BLaER1 treated with 17β-estradiol and CSF1 and Interleukin-3, amounts not matched to agents 10 nM and 100 nM (cell line): ENCODE measurements around the gene DHX16.

ENCODE experiments used
- H3K27ac ChIP-seq, 11 experiments: shearing (Covaris generic); formaldehyde crosslinking; 2 replicates each; pipeline ENCODE4 v1.8.1; 2022
- H3K27me3 ChIP-seq, 11 experiments: shearing (Covaris generic); formaldehyde crosslinking; 2 replicates each; pipeline ENCODE4 v1.8.1; 2022
- H3K36me3 ChIP-seq, 11 experiments: shearing (Covaris generic); formaldehyde crosslinking; 2 replicates each; pipeline ENCODE4 v1.8.1; 2022
- H3K4me1 ChIP-seq, 10 experiments: shearing (Covaris generic); formaldehyde crosslinking; 2 replicates each; pipeline ENCODE4 v1.8.1; 2022
- H3K4me2 ChIP-seq, 11 experiments: shearing (Covaris generic); formaldehyde crosslinking; 2 replicates each; pipeline ENCODE4 v1.8.1; 2022
- H3K4me3 ChIP-seq, 10 experiments: shearing (Covaris generic); formaldehyde crosslinking; 2 replicates each; pipeline ENCODE4 v1.8.1; 2022
- H3K9ac ChIP-seq, 11 experiments: shearing (Covaris generic); formaldehyde crosslinking; 2 replicates each; pipeline ENCODE4 v1.8.1; 2022
- H3K9me3 ChIP-seq, 11 experiments: shearing (Covaris generic); formaldehyde crosslinking; replicated peaks in 1 of 11; 2 replicates each; pipeline ENCODE4 v1.8.1; 2022
- H4K20me1 ChIP-seq, 11 experiments: shearing (Covaris generic); formaldehyde crosslinking; 2 replicates each; pipeline ENCODE4 v1.8.1; 2022
- Cebpa-rat ChIP-seq, 11 experiments: shearing (Covaris generic); IDR thresholded peaks; 2 replicates each; pipeline ENCODE4 v1.8.1; 2022

DHX16 gene

DNA sequence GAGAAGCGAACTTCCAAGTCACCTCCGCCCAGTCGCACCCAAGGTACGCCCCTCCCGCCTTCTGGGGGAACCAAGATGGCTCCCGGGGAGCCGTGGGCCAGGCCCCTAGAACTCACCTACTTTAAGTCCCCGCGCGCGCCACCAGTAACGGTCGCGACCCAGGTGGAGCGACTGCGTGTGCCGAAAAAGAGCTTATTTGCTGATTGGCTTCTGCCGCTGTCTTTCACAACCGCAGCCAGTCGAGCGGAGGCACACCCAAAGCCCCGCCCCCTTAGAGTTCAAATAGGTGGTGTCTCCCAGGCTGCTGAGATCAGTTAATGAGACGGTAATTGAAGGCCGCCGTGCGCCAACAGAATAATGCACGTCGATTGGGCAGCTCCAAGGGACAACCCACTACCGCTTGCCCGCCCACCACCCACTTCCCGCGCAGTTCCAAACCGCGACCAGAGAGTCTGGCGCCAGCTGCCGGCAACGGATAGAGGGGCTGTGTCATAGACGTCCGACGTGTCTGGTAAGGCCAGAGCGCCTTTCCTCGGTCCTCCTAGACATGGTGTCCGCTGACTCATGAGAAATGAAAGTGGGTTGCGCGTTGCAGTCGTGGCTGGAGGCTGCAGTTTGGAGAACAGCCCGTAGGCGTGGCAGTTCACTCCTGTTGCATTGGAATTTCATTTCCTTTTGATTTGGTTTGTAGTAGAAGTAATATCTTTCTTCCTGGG is 44.5 kb upstream of the DHX16 start, which contains the start of gene MDC1:
Gene MDC1 (minus strand): TSS at position 153 of the 716 bp plus-strand sequence. CDS start 2,106 bp downstream, outside the sequence.
- H3K27ac ChIP-seq = peak within 1 kb of the TSS; percentile 76 to 100 (median 98)
- TF ChIP-seq Cebpa-rat (IDR thresholded peaks at IDR 0.05) = no peak

DNA sequence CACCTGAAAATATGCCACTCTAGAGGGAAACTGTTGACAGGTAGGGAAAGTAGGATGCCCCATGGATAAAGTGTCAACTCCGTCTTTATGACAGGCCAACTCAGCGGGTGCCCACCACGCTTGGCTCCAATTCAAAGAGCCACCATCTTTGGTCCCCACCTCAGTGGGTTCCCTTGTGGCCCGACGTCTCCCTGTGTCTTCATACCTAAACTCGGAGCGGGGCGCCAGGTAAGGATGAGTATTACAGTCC is 44.0 kb upstream of the DHX16 start:
- Histone ChIP-seq H3K4me3 (peak overlapping the region; percentile 66 to 97 (median 70)), H3K27me3 (no peaks in the 10 kb centered on the region), H3K9me3 (no peaks in the 10 kb centered on the region; a peak in 1 of 22 replicates), H3K36me3 (peaks cover 31 to 42% (median 40%) of the 10 kb centered on the region in 11 experiments), H3K9ac (peak overlapping the region; percentile 83 to 94 (median 87)), H3K4me1 (peaks cover 44 to 60% (median 51%) of the 10 kb centered on the region in 10 experiments), H3K27ac (peak overlapping the region; percentile 76 to 100 (median 96)), H3K4me2 (peak overlapping the region; percentile 82 to 95 (median 89)), H4K20me1 (peaks cover 4 to 5% (median 5%) of the 10 kb centered on the region in 11 experiments)
- TF ChIP-seq Cebpa-rat (IDR thresholded peaks at IDR 0.05) = no peak

More for the DNA sequence above, 44.5 kb upstream of the DHX16 start, which contains the start of gene MDC1:
- H3K27me3 ChIP-seq = no peaks in the 10 kb centered on the region
- H3K9me3 ChIP-seq = no peaks in the 10 kb centered on the region; a peak in 1 of 22 replicates
- H3K9ac ChIP-seq = peak within 1 kb of the TSS; percentile 83 to 100 (median 98)
- peaks cover 9 to 10% (median 10%) of the 10 kb centered on the region in 11 experiments for H4K20me1 ChIP-seq
- peaks cover 30 to 42% (median 40%) of the 10 kb centered on the region in 11 experiments for H3K36me3 ChIP-seq
- peaks cover 39 to 55% (median 46%) of the 10 kb centered on the region in 10 experiments for H3K4me1 ChIP-seq
- peak within 1 kb of the TSS; percentile 85 to 96 (median 92) for H3K4me2 ChIP-seq
- peak within 1 kb of the TSS; percentile 67 to 98 (median 90) for H3K4me3 ChIP-seq

DNA sequence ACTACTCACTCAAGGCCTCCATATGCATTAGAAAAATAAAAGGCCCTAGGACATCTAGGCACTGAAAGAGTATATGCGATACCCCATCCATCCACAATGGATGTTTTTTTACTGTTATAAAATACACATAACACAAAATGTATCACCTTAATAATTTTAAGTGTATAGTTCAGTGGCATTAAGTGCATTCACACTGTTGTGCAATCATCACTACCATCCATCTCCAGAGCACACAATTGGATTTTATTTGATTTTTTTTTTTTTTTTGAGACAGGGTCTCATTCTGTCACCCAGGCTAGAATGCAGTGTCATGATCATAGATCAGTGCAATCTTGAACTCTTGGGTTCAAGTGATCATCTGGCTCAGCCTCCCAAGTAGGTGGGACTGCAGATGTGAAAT is 41.5 kb upstream of the DHX16 start:
- H3K27ac ChIP-seq = no peak overlapping the region
- no peak overlapping the region for H3K4me3 ChIP-seq
- H4K20me1 ChIP-seq = no peaks in the 10 kb centered on the region
- peak overlapping the region in 2 of 11 experiments; percentile 19 to 64; a peak in 3 of 22 replicates for H3K4me2 ChIP-seq
- H3K9ac ChIP-seq = no peak overlapping the region
- peaks cover 53 to 63% (median 61%) of the 10 kb centered on the region in 11 experiments for H3K36me3 ChIP-seq
- no peaks in the 10 kb centered on the region for H3K9me3 ChIP-seq
- H3K4me1 ChIP-seq = peaks cover 48 to 62% (median 52%) of the 10 kb centered on the region in 10 experiments
- TF ChIP-seq Cebpa-rat (IDR thresholded peaks at IDR 0.05) = 0 out of 22 replicates have a peak, but pooled peaks of 1 of the 11 experiments have one; percentile 12
- no peaks in the 10 kb centered on the region for H3K27me3 ChIP-seq

DNA sequence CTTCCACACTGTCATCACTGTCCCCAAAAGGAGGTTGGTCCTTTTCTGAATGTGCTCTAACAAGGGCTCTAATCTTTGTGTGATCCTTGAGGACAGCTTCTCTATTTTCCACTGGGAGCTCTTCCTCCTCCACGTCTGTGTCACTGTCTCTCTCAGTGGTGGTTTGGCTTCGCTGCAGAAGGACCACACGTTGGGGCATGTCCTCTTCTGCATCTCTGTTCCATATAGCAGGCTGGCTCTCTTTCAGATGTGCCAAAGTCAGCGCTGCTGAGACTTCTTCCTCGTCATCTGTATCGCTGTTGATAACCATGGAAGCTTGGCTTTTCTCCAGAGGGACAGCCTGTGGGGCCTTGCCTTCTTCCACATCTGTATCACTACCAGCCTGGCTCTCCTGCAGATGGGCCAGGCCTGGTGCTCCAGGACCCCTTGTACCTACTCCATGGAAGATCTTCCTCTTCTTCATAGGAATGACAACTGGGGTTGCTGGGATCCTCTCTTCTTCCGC is 39.7 kb upstream of the DHX16 start:
- H3K4me1 ChIP-seq = peaks cover 32 to 46% (median 38%) of the 10 kb centered on the region in 10 experiments
- no peaks in the 10 kb centered on the region for H4K20me1 ChIP-seq
- peaks cover 66 to 81% (median 78%) of the 10 kb centered on the region in 11 experiments for H3K36me3 ChIP-seq
- peak overlapping the region; percentile 22 to 65 (median 52) for H3K4me2 ChIP-seq
- H3K9ac ChIP-seq = peak overlapping the region in 4 of 11 experiments; percentile 32 to 46 (median 38); a peak in 4 of 22 replicates
- no peak overlapping the region for H3K4me3 ChIP-seq
- TF ChIP-seq Cebpa-rat (IDR thresholded peaks at IDR 0.05) = no peak
- no peaks in the 10 kb centered on the region for H3K27me3 ChIP-seq
- H3K9me3 ChIP-seq = no peaks in the 10 kb centered on the region
- peak overlapping the region in 5 of 11 experiments; percentile 1 to 33 (median 28); a peak in 6 of 22 replicates for H3K27ac ChIP-seq

DNA sequence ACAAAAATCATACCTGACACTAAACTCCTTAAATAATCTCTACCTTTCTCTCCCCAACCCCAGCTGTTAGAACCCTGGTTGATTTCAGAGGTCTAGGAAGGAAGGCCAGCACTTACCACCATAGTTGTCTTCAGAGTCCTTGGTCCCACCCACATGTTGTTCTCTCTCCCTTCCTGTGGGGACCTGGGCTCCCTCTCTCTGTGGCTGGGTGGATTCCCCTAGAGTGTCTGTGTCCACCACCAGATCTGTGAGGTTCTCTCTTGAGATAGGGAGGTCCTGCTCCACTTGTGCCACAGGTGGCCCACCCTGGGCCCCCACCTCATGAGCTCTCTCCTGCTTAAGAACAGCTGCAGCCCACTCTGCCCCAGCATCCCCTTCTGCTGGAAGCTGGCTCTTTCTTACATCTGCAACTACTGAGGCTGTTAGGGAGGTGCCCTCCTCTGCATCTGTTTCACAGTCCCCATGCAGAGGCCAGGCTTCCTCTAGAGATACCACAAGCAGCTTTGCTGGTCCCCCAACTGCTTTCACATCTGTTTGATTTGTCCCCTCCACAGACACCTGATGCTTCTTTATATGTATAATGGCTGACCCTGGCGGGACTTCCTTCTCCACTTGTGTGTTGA is 39.1 kb upstream of the DHX16 start:
- no peak for TF ChIP-seq Cebpa-rat (IDR thresholded peaks at IDR 0.05)
- peaks cover 72 to 87% (median 85%) of the 10 kb centered on the region in 11 experiments for H3K36me3 ChIP-seq
- peak overlapping the region; percentile 22 to 65 (median 52) for H3K4me2 ChIP-seq

DNA sequence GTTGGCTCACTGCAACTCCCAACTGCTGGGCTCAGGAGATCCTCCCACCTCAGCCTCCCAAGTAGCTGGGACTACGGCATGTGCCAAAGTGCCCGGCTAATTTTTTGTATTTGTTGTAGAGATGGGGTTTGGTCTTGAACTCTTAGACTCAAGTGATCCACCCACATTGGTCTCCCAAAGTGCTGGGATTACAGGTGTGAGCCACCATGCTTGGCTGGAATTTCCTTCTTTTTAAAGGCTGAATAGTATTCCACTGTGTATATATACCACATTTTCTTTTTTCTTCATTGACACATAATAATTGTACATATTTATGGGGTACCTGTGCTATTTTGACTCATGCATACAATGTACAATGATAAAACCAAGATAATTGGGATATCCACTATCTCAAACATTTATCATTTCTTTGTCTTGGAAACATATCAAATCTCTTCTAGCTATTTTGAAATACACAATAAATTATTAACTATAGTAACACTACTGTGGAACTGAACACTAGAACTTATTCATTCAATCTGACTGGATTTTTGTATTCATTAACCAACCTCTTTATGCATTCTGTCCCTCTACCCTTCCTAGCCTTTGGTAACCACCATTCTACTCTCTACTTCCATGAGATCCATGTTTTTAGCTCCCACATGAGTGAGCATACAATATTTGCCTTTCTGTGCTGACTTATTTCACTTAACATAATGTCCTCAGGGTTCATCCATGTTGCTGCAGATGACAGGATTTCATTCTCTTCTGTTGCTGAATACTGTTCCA is 36.5 kb upstream of the DHX16 start:
- Histone ChIP-seq H3K9me3 (no peaks in the 10 kb centered on the region), H3K27ac (no peak overlapping the region), H4K20me1 (no peaks in the 10 kb centered on the region), H3K36me3 (peaks cover 84 to 100% (median 97%) of the 10 kb centered on the region in 11 experiments), H3K9ac (no peak overlapping the region), H3K4me3 (no peak overlapping the region), H3K4me2 (no peak overlapping the region), H3K4me1 (peaks cover 18 to 29% (median 25%) of the 10 kb centered on the region in 10 experiments), H3K27me3 (no peaks in the 10 kb centered on the region)
- TF ChIP-seq Cebpa-rat (IDR thresholded peaks at IDR 0.05) = no peak

More for the DNA sequence above, 39.1 kb upstream of the DHX16 start:
- peak overlapping the region in 5 of 11 experiments; percentile 18 to 33 (median 28); a peak in 8 of 22 replicates for H3K27ac ChIP-seq
- H3K27me3 ChIP-seq = no peaks in the 10 kb centered on the region
- peak overlapping the region in 4 of 11 experiments; percentile 37 to 46 (median 40); a peak in 7 of 22 replicates for H3K9ac ChIP-seq
- no peak overlapping the region for H3K4me3 ChIP-seq
- no peaks in the 10 kb centered on the region for H3K9me3 ChIP-seq
- H4K20me1 ChIP-seq = no peaks in the 10 kb centered on the region
- H3K4me1 ChIP-seq = peaks cover 32 to 46% (median 38%) of the 10 kb centered on the region in 10 experiments

DNA sequence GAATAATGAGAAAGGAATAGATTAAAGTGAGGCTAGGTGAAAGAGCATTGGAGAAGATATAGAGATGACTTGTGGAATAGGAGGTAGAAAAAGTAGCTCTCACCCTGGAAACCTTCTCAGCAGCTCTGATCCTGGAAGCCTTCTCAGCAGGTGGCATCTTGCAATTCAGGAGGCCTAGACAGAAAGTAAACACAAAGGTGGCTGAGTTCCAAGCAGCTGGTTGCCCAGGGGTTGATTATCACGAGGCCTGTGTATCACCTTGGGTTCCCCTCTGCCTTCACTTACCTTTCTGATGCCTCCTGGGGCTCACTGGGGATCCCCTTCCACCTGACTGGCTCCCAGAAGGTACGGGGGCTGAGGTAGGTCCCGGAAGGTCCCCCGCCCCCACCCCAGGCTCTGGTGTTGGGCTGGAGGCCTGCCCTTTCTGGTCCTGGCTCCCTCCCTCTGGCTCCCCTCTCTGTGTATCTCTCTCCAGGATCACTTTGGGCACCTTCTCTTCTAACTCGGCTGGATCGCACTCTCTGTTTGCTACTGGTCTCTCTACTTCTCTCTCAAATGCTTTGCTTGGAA is 34.6 kb upstream of the DHX16 start:
- no peaks in the 10 kb centered on the region for H3K9me3 ChIP-seq
- H3K9ac ChIP-seq = peak overlapping the region in 2 of 11 experiments; percentile 5 to 23; a peak in 2 of 22 replicates
- no peak overlapping the region for H3K4me2 ChIP-seq
- no peaks in the 10 kb centered on the region; a peak in 1 of 22 replicates for H4K20me1 ChIP-seq
- TF ChIP-seq Cebpa-rat (IDR thresholded peaks at IDR 0.05) = no peak
- 0 out of 22 replicates have a peak overlapping the region, but pooled peaks of 1 of the 11 experiments have one; percentile 2 for H3K27ac ChIP-seq
- H3K4me1 ChIP-seq = peaks cover 10 to 23% (median 16%) of the 10 kb centered on the region in 10 experiments
- peaks cover 83 to 100% (median 97%) of the 10 kb centered on the region in 11 experiments for H3K36me3 ChIP-seq
- no peak overlapping the region for H3K4me3 ChIP-seq
- no peaks in the 10 kb centered on the region for H3K27me3 ChIP-seq

DNA sequence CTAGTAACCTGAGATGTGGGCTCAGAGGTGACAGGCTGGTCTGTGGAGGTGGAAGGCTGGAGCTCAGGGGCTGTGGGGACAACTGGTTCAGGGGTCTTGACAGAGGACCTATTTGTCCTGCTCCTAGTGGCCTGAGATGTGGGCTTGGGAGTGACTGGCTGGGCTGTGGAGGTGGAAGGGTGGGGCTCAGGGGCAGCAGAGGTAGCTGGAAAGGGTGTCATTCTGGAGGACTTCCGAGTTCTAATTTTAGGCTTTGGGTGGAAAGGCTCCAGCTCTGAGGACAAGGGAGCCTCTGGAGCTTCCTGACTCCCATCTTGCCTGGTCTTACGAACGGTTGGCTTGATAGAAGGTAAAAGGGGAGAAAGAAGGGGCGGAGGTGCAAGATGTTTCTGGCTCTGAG is 32.8 kb upstream of the DHX16 start:
- Histone ChIP-seq H3K4me1 (peaks cover 0 to 20% (median 5%) of the 10 kb centered on the region in 10 experiments; a peak in 8 of 20 replicates), H3K9me3 (no peaks in the 10 kb centered on the region), H3K36me3 (peaks cover 72 to 100% (median 95%) of the 10 kb centered on the region in 11 experiments), H3K27ac (no peak overlapping the region), H3K4me3 (no peak overlapping the region), H4K20me1 (no peaks in the 10 kb centered on the region; a peak in 1 of 22 replicates), H3K27me3 (no peaks in the 10 kb centered on the region), H3K4me2 (no peak overlapping the region), H3K9ac (peak overlapping the region in 2 of 11 experiments; percentile 5 to 36; a peak in 2 of 22 replicates)
- no peak for TF ChIP-seq Cebpa-rat (IDR thresholded peaks at IDR 0.05)
